GM19467 (cell line): Measurements from ENCODE around the gene LSG1.
"Not testable (repeated sequence)": the region's sequence is repeated elsewhere in the genome, so short reads cannot be mapped to it uniquely, and the experiment has no call there.

Source experiments
- ATAC-seq: cut with Tn5 transposase; IDR thresholded peaks from one replicate; pipeline ENCODE4 v1.9.1; 2021; ENCODE audit warnings: mild to moderate bottlenecking, moderate library complexity; ENCODE audit not compliant: unreplicated experiment

LSG1 gene

DNA sequence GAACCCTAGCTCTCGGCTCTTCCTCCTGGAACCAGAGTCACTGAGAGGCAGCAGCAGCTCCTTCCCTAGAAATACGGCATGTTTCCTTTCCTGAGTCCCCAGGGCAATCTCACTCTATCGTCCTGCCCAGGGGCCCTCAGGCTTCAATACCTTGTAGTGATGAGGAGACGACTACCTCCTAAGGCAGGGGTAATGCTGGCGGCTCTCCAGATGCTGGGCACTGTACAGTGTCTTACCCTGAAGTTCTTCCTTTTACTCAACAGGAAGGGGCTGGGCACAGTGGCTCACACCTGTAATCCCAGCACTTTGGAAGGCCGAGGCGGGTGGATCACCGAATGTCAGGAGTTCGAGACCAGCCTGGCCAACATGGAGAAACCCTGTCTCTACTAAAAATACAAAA is 52.2 kb downstream of the LSG1 start:
- no peak for ATAC-seq

- no peak for ATAC-seq
Measured at GRCh38 chr3:194618858-194619608, 53.0 kb downstream of the LSG1 start.

GRCh38 chr3:194617827-194618226 is 54.2 kb downstream of the LSG1 start:
- no peak for ATAC-seq

- no peak for ATAC-seq
Measured at GRCh38 chr3:194617143-194617671, 54.8 kb downstream of the LSG1 start.

DNA sequence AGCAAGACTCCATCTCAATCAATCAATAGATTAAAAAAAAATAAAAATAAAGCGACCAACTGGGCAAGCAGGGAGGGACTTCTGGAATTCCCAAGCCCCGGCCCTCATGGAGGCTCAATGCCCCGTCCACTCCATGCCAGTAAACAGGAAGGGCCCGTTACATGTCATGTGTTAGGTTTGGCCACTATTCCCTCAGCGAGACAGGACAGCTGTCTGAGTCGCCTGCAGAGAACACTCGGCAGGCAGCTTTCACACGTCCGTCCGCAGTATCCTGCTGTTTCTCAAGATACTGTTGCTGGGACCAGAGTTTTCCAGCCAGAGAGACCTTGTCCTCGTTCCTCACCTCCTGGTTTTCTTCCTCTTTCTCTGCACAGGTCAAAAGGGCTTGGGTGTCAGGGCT is 56.8 kb downstream of the LSG1 start:
- ATAC-seq: no peak

DNA sequence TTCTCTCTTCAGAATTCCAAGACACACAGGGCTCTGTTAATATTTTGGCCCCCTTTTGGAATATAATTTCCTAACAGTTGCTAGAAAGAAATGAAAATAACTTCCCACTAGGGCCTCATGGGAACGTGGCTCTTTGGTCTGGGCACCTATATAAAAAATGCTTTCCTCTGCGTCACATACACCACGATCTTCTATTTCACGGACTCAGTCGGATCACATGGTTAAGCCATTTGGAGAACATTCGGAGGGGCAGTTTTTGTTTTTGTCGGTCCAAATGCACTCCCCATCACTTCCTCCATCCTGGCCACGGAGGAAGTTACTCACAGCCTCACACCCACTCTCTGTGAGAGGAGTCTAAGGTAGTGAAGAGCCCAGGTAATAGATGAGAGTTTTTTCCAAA is 59.8 kb downstream of the LSG1 start:
- ATAC-seq: no peak

DNA sequence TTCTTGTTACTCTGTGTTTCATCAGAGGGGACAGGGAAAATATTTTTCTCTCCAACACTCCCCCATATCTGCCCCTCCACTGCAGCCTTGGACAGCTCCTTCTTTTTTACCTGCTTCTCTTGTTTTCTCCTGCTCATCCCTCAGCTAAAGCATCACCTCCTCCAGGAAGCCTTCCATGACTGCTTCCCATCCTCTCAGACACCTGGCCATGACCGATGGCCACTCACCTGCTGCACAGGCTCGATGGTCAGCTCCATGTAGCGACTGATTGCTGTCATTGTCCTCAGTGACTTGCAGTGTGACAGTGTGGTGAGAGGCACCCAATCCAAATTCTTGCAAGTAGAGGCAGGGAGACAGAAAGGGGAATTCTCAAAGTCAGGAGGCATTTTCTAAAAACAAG is 61.3 kb downstream of the LSG1 start:
- no peak for ATAC-seq

DNA sequence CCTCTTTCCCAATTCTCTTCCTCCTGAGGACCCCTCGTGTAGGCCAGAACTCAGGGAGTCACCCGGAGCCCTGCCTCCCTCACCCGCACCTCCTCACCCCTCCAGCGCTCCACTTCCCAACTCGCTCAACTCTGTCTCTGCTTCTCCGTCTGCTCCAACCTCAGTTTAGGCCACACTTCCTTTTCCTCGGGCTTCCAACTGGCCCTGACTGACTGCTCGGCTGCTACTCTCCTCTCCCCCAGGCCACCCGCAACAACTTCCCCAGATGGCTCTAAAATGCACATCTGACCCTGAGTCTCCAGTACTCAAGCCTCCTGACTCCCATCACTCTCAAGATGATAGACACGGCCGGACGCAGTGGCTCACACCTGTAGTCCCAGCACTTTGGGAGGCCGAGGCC is 62.4 kb downstream of the LSG1 start:
- ATAC-seq: no peak

GRCh38 chr3:194608981-194609380 is 63.0 kb downstream of the LSG1 start:
- ATAC-seq: no peak

DNA sequence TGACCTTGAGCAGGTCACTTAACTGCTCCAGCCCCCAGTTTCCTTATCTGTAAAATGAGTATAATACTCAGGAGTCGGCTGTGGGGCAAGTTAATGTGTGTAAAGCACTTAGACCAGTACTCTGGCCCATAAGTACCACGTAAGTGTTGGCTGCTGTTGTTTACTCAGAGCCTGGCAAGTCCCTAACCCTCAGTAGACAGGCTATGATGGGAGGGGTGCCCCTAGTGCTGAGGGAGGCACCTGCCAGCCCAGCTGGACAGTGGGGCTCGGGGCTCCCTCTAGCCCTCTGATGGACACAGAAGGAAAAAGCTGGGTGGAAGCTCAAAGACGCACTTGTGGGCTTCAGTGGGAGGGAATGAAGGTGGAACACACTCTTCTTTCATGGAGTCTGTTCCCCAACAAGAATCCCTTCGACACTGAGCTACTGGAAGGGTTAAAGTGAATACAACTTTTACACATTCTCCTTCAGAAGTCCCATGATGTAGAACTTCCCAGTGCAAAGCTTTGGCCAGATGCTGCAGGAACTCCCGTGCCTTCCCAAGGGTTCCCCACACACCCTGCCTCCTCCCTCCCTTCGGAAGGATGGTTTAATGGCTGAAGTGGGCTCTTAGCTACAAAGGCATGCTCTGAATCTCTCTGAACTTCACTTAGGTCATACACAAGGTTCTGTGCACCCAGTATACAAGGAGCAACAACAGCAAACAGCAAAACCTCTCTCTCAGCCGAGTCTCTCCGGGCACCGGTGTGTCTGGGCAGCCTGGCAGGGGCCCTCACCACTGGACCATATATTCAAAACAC is 64.2 kb downstream of the LSG1 start:
- ATAC-seq: no peak

DNA sequence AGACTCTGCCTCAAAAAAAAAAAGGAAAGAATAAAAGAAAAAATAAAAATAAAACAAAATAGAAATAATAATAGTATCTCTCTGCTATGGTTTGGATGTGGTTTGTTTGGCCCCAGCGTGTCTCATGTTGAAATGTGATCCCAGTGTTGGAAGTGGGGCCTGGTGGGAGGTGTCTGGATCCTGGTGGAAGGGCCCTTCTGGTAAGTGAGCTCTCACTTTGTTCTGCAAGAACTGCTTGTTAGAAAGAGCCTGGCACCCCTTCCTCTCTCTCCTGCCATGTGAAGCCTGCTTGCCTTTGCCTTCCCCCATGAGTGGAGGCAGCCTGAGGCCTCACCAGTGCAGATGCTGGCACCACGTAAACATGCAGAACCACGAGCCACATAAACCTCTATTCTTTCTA is 65.0 kb downstream of the LSG1 start:
- no peak for ATAC-seq

GRCh38 chr3:194606163-194606562 is 65.8 kb downstream of the LSG1 start:
- ATAC-seq: no peak

DNA sequence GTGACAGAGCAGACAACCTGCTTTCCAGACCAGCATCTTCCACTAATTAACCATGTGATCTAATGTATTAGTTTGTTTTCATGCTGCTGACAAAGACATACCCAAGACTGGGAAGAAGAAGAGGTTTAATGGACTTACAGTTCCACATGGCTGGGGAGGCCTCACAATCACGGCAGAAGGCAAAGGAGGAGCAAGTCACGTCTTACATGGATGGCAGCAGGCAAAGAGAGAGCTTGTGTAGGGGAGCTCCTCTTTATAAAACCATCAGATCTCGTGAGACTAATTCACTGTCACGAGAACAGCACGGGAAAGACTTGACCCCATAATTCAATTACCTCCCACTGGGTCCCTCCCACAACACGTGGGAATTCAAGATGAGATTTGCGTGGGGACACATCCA is 66.7 kb downstream of the LSG1 start:
- ATAC-seq: not testable (repeated sequence)

DNA sequence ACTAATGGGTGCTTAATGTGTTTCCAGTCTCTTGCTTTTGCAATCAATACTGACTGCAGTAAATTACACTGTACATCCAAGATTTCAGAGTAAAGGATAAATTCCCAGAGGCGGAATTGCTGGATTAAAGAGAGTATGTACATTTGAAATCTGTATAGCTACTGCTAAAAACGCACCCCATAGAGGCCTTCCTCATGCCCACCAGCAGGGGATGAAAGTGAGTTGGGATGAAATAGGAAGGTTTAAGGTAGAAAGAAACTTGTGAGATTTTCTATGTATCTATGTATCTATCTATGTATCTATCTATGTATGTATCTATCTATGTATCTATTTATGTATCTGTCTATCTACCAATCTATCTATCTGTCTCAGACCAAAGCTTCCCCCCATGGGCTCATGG is 67.2 kb downstream of the LSG1 start:
- ATAC-seq: no peak

- no peak for ATAC-seq
Measured at GRCh38 chr3:194604126-194604525, 67.9 kb downstream of the LSG1 start.

- no peak for ATAC-seq
Measured at GRCh38 chr3:194602669-194603171, 69.3 kb downstream of the LSG1 start.

DNA sequence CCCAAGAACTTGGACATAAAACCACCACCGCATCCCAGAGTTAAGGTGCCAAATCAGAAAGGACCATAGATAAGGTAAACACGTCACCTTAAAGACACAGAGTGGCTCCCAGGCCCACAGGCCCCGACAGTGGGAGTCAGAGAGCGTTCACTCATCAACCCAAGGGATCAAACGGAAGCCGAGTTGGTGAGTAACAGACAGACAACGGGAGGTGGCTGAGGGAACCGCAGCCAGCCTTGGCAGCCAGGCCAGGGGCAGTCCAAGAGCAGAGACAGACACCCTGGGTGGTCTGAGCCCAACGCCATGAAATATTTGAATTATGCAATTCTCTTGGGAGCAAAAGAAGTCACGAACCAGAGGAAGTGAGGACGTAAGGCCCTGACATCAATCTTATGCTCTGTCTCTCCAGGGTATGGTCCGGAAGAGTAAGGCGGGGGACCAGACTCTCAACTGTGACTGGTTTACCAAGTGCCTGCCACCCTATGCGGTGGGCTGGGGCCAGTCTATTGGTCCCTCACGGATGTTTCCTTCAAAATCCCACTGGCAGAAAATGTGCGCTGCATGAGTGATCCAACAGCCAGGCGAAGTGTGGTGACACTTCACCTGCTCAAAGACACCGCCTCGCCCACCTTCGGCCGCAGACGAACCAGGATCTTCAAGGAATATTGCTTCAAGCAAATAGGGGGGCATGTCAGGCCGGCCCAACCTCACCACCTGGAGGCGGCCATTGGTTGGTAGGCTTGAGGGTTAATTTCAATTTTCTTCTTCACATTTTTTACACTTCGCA is 73.0 kb downstream of the LSG1 start:
- no peak for ATAC-seq

DNA sequence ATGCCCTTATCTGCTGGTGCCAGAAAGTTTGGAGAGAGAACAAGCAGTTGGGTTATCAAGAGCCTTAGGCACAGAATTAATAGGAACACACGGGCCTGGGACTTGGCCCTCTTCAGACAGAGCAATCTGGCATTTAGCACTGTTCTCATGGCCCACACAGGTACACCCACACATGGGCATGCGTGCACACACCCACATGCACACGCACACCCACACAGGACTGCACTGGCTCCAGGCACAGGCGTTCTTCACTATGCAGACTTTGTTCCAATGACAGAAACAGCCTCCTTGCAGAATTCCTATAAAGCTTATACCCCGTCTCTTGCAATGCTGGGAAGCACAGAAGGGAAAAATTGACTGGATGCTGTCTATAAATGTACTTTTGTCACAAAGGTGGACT is 75.1 kb downstream of the LSG1 start:
- ATAC-seq: no peak

DNA sequence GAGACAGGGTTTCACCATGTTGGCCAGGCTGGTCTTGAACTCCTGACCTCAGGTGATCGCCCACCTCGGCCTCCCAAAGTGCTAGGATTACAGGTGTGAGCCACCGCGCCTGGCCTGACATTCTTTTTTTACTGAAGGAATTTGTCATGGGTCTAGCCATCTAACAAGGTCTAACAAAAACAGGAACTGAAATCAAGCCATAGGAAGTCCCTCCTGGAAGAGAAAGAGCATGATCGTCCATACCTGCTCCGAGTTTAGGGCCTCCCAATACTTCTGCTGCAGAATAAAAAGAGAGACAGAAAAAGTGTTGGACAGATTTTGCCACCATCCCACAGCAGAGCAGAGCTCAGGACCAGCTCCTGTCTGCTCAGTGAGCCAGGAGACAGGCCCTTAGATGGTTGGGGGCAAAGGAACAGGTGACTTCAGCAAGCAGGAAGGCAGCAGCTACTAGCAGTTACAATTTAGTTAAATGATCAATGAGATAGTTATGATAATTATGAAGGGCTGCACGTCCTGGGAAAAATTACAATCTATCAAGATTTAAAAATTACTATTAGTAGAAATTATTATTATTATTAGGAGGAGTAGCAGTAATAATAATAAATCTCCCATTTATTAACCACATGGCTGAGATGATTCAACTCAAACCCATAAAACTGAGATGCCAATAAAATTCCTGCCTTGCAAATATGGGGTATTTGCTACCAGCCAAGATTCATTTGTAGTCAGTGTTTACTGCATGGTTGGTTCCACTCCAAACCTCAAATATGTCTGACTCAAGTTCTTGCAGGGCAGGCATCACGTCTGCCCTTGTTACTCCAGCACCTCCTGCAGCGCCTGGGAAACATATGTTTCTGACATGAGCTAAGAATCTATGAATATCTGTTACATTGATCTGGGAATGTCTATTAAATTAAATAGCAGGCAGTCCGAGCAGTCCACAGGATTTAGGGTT is 78.9 kb downstream of the LSG1 start:
- ATAC-seq: no peak
